Natural killer cell treated with Interleukin-12 subunit alpha and Interleukin-12 subunit beta and Interleukin-15 and Interleukin-18, amount 100 ng/mL, for 72 hours (primary cell): ENCODE results near the gene PLA2G2F. TPM values are rescaled to one million over a fixed set of nuclear protein-coding genes. Genes with fewer than 3 reads are reported as not detected.

Experiments
- ATAC-seq, 2 donors: fragments of 150-1000 bp; cut with Tn5 transposase in 1 of 2; sonication (Bioruptor Pico), chemical (Tn5 transposase) in 1 of 2; 2 replicates each; pipeline ENCODE4 v1.10.0; 2021
- DNase-seq: peaks from one replicate; pipeline ENCODE4 v3.0.0; 2022; ENCODE audit warnings: low spot score
- H3K27ac Mint-ChIP-seq, 2 donors: 1 replicate in 1 of 2; 2 replicates in 1 of 2; pipeline ENCODE4 v1.8.0; 2022; ENCODE audit warnings: mixed read lengths in 2 of 2, mild to moderate bottlenecking in 1 of 2, moderate library complexity in 1 of 2
- H3K27me3 Mint-ChIP-seq, 2 donors: 1 replicate in 1 of 2; 2 replicates in 1 of 2; pipeline ENCODE4 v1.8.0; 2022; ENCODE audit warnings: mixed read lengths in 2 of 2
- H3K36me3 Mint-ChIP-seq: one replicate; pipeline ENCODE4 v1.8.0; 2022; ENCODE audit warnings: mixed read lengths
- H3K4me1 Mint-ChIP-seq, 2 donors: 1 replicate in 1 of 2; 2 replicates in 1 of 2; pipeline ENCODE4 v1.8.0; 2022; ENCODE audit warnings: low read depth in 2 of 2, mixed read lengths in 2 of 2, mild to moderate bottlenecking in 1 of 2
- H3K4me3 Mint-ChIP-seq: one replicate; pipeline ENCODE4 v1.8.0; 2022; ENCODE audit warnings: mixed read lengths
- H3K9me3 Mint-ChIP-seq: 2 replicates; pipeline ENCODE4 v1.8.0; 2022; ENCODE audit warnings: mixed read lengths
- total RNA-seq, 2 donors: library from RNA; stranded (reverse); gene quantifications; one replicate each; pipeline ENCODE4 v1.2.3, GENCODE V29; 2022

The PLA2G2F gene
- total RNA-seq, 2 donors from 2014 or later, result not detected

- no peaks in the 10 kb centered on the region for H3K27me3 Mint-ChIP-seq
- peaks cover 8 to 9% of the 10 kb centered on the region in 2 donors for H3K4me1 Mint-ChIP-seq
- ATAC-seq (no peak), DNase-seq (no peak)
- peaks cover 10% of the 10 kb centered on the region for H3K36me3 Mint-ChIP-seq
- H3K9me3 Mint-ChIP-seq, result peaks cover 3% of the 10 kb centered on the region
- H3K27ac Mint-ChIP-seq, result no peak overlapping the region
- no peak overlapping the region for H3K4me3 Mint-ChIP-seq
These were observed 19.4 kb downstream of the PLA2G2F start for GRCh38 chr1:20158358-20159070.

DNA sequence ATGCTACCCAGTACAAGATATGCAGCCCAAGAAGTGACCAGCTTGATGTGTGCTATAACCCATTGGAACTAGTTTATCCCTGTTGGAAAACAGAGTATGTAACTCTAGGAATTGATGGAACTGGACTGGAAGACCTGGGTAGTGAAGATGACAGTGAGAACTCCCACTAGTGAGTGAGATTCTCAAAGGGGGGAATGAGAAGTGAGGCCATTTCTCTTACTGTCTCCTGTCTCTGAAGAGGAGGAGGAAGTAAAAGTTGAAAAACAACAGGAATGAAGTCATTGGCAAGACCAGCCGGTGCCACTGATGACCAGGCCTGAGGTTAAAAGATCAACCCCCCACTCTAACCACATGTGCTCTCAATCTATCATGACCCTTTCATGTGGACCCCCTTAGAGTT lies 20.9 kb downstream of the PLA2G2F start:
- Mint-ChIP-seq H3K36me3 (peaks cover 14% of the 10 kb centered on the region), H3K4me1 (peaks cover 0 to under 1% of the 10 kb centered on the region in 2 donors), H3K27me3 (peaks cover 4% of the 10 kb centered on the region in 2 donors), H3K9me3 (peaks cover 7% of the 10 kb centered on the region), H3K4me3 (no peak overlapping the region), H3K27ac (no peak overlapping the region)
- ATAC-seq (no peak), DNase-seq (no peak)

- H3K27ac Mint-ChIP-seq, result no peak overlapping the region
- peaks cover 15% of the 10 kb centered on the region for H3K36me3 Mint-ChIP-seq
- peaks cover 0 to 4% of the 10 kb centered on the region in 2 donors for H3K4me1 Mint-ChIP-seq
- DNase-seq, result no peak
- no peak overlapping the region for H3K4me3 Mint-ChIP-seq
- H3K27me3 Mint-ChIP-seq, result peaks cover 14 to 15% of the 10 kb centered on the region in 2 donors
- no peak for ATAC-seq
- peaks cover 11% of the 10 kb centered on the region for H3K9me3 Mint-ChIP-seq
These were observed 25.6 kb downstream of the PLA2G2F start for GRCh38 chr1:20164694-20165202.

DNA sequence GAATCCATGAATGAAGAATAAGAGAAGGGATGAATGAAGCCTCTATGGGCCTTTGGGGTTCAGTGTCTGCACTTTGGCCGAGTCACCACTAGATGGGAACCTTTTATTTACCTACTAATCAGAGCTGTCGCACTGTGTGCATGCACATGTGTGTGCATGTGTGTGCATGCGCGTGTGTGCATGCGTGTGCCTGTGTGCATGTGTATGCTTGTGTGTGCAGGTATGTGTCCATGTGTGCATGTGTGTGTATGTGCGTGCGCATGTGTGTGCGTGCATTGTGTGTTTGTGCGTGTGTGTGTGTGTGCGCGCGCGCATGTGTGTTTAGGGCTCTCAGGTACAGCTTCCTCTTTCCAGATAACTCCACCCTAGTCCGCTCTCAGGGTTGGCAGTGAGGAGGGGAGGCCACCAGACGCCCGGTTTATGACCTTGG lies 26.4 kb downstream of the PLA2G2F start:
- Mint-ChIP-seq H3K4me1 (peaks cover 0 to 4% of the 10 kb centered on the region in 2 donors), H3K27me3 (peaks cover 15 to 17% of the 10 kb centered on the region in 2 donors), H3K27ac (no peak overlapping the region), H3K9me3 (peaks cover 11% of the 10 kb centered on the region), H3K36me3 (peaks cover 12% of the 10 kb centered on the region), H3K4me3 (no peak overlapping the region)
- ATAC-seq, result no peak
- no peak for DNase-seq

DNA sequence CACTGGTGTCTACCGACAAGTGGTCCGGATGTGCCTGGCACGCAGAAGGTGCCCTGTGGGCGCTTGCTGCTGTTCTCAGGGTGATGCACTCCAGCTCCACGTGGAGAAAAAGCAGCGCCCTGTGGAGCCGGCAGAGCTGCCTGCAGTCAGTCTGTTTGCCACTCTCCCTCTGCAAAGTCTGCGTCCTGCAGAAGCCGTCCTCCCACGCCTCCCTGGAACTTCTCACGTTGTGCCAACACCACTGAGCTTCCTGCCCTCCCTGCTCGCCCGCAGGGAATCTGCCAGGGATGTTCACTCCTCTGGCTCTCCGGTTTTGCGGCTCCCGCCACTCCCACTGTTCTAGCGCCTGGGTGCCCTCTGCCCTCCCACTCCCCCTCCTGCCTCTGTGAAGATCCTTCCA lies 26.9 kb downstream of the PLA2G2F start:
- peaks cover 15 to 17% of the 10 kb centered on the region in 2 donors for H3K27me3 Mint-ChIP-seq
- no peak overlapping the region for H3K4me3 Mint-ChIP-seq
- ATAC-seq (no peak), DNase-seq (no peak)
- peaks cover 0 to 4% of the 10 kb centered on the region in 2 donors for H3K4me1 Mint-ChIP-seq
- no peak overlapping the region for H3K27ac Mint-ChIP-seq
- H3K36me3 Mint-ChIP-seq, result peaks cover 12% of the 10 kb centered on the region
- peaks cover 11% of the 10 kb centered on the region for H3K9me3 Mint-ChIP-seq

GRCh38 chr1:20167126-20167525 lies 28.0 kb downstream of the PLA2G2F start:
- peaks cover 12% of the 10 kb centered on the region for H3K36me3 Mint-ChIP-seq
- H3K27ac Mint-ChIP-seq, result no peak overlapping the region
- DNase-seq, result no peak
- no peak overlapping the region for H3K4me3 Mint-ChIP-seq
- peaks cover 1 to 4% of the 10 kb centered on the region in 2 donors for H3K4me1 Mint-ChIP-seq
- peaks cover 11% of the 10 kb centered on the region for H3K9me3 Mint-ChIP-seq
- no peak for ATAC-seq
- H3K27me3 Mint-ChIP-seq, result peaks cover 15 to 17% of the 10 kb centered on the region in 2 donors

DNA sequence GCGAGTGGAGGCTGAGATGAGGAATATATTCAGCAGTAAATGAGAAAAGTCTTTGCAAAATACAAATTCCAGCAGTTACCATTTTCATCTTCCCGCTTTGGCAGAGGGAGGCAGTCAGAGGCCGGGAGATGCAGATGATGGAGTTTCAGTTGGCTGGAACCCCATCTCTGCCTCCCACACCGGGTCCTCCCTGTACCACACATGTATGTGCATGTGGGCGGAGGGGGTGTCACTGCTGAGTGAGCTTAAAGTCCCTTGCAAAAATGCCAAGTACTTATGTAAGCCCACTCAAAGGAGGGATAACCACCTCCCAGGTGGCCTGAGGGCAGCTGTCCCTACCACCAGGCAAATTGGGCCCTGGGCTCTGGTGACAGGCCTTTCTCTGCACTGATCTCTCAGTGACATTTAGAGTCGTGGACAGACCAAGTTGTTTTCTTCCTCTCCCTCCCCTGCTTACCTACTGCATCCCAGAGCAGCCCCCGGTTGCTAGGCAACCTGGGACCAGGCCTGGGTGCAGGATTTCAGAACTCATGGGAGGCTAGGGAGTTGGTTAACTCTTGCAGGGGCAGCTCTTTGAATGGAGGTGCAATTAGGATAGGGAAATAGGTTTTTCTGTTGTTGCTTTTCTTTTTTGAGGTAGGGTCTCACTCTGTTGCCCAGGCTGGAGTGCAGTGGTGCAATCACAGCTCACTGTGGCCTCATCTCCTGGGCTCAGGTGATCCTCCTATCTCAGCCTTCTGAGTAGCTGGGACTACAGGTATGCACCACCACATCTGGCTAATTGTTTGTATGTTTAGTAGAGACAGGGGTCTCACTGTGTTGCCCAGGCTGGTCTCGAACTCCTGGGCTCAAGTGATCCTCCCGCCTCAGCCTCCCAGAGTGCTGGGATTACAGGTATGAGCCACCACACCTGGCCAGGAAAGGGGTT lies 29.7 kb downstream of the PLA2G2F start:
- no peak for DNase-seq
- Mint-ChIP-seq H3K27me3 (peaks cover 15 to 17% of the 10 kb centered on the region in 2 donors), H3K4me3 (no peak overlapping the region), H3K36me3 (peaks cover 9% of the 10 kb centered on the region), H3K27ac (no peak overlapping the region), H3K4me1 (peaks cover 4 to 5% of the 10 kb centered on the region in 2 donors), H3K9me3 (peaks cover 8% of the 10 kb centered on the region)
- no peak for ATAC-seq

GRCh38 chr1:20169932-20170331 lies 30.8 kb downstream of the PLA2G2F start:
- no peak overlapping the region for H3K4me3 Mint-ChIP-seq
- no peak overlapping the region for H3K27ac Mint-ChIP-seq
- H3K4me1 Mint-ChIP-seq, result peaks cover 4 to 5% of the 10 kb centered on the region in 2 donors
- peaks cover 5% of the 10 kb centered on the region for H3K36me3 Mint-ChIP-seq
- ATAC-seq (no peak), DNase-seq (no peak)
- H3K27me3 Mint-ChIP-seq, result peaks cover 12 to 13% of the 10 kb centered on the region in 2 donors
- H3K9me3 Mint-ChIP-seq, result peaks cover 4% of the 10 kb centered on the region

GRCh38 chr1:20172033-20172590 lies 33.0 kb downstream of the PLA2G2F start:
- no peaks in the 10 kb centered on the region for H3K36me3 Mint-ChIP-seq
- no peak for DNase-seq
- ATAC-seq, result no peak

DNA sequence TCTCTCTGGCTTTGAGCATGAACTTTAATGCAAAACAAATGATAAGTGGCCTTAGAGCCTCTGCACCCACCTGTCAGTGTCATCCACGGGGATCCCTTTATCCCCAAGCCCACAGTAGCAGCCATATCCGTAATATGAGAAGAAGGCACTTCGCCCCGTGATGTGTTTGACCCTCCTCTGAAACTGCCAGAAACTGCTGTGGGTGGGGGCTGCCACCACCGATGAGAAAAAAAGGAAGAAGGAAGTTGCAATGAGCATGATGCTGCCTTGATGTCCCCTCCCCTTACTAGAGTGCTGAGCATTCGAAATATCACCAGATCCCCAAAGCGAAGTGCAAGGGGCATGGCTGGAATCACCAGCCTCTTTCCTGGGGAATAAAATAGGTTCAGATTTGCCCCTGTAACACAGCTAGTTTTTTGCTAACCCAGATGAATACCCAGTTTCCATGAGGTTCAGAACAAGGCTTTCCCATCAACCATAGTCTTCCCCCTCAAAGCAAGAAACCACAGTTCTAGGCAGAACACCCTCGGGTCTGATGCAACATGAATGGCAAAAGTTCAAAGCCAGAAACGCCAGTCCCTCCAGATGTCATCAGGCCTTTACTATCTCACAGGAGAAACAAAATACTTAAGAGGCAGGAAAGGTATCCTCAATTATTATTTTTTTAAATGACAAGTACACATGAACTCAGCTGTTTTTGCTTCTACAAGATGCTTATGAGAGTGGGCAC lies 36.0 kb downstream of the PLA2G2F start:
- Mint-ChIP-seq H3K4me1 (peaks cover 4 to 5% of the 10 kb centered on the region in 2 donors), H3K27me3 (no peaks in the 10 kb centered on the region), H3K27ac (no peak overlapping the region), H3K9me3 (peaks cover 10% of the 10 kb centered on the region), H3K36me3 (no peaks in the 10 kb centered on the region), H3K4me3 (no peak overlapping the region)
- no peak for ATAC-seq
- no peak for DNase-seq

More at GRCh38 chr1:20172033-20172590, 33.0 kb downstream of the PLA2G2F start:
- H3K4me3 Mint-ChIP-seq, result no peak overlapping the region
- H3K27me3 Mint-ChIP-seq, result peaks cover 0 to 5% of the 10 kb centered on the region in 2 donors
- H3K9me3 Mint-ChIP-seq, result no peaks in the 10 kb centered on the region
- peaks cover 0 to 5% of the 10 kb centered on the region in 2 donors for H3K4me1 Mint-ChIP-seq
- H3K27ac Mint-ChIP-seq, result no peak overlapping the region

GRCh38 chr1:20178634-20179370 lies 39.7 kb downstream of the PLA2G2F start:
- no peak overlapping the region for H3K27ac Mint-ChIP-seq
- peaks cover 10% of the 10 kb centered on the region for H3K9me3 Mint-ChIP-seq

DNA sequence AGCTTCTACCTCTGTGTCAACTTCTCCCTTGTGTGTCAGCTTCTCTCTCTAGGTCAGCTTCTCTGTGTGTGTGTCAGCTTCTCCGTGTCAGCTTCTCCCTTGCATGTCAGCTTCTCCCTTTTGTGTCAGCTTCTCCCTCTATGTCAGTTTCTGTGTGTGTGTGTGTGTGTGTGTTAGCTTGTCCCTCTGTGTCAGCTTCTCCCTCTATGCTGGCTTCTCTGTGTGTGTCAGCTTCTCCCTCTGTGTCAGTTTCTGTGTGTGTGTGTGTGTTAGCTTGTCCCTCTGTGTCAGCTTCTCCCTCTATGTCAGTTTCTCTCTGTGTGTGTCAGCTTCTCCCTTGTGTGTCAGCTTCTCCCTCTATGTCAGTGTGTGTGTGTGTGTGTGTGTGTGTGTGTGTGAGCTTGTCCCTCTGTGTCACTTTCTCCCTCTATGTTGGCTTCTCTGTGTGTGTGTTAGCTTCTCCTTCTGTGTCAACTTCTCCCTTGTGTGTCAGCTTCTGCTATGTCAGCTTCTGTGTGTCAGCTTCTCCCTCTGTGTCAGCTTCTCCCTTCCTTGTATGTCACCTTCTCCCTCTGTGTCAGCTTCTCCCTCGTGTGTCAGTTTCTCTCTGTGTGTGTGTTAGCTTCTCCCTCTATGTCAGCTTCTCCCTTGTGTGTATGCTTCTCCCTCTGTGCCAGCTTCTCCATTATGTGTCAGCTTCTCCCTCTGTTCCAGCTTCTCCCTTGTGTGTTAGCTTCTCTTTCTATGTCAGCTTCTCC lies 40.4 kb downstream of the PLA2G2F start:
- no peaks in the 10 kb centered on the region for H3K36me3 Mint-ChIP-seq
- H3K9me3 Mint-ChIP-seq, result peaks cover 10% of the 10 kb centered on the region
- H3K27me3 Mint-ChIP-seq, result peaks cover 0 to 2% of the 10 kb centered on the region in 2 donors
- peaks cover 4 to 8% of the 10 kb centered on the region in 2 donors for H3K4me1 Mint-ChIP-seq
- DNase-seq (no peak), ATAC-seq (no peak)
- peak overlapping the region; percentile 3 to 4 for H3K27ac Mint-ChIP-seq
- no peak overlapping the region for H3K4me3 Mint-ChIP-seq

More at GRCh38 chr1:20178634-20179370, 39.7 kb downstream of the PLA2G2F start:
- DNase-seq, result no peak
- Mint-ChIP-seq H3K4me1 (peaks cover 0 to 5% of the 10 kb centered on the region in 2 donors), H3K4me3 (no peak overlapping the region), H3K27me3 (peaks cover 0 to 2% of the 10 kb centered on the region in 2 donors), H3K36me3 (no peaks in the 10 kb centered on the region)
- ATAC-seq, result no peak
